Prostate gland (tissue), 2 donors: ENCODE data around the gene NEURL1B.

Source experiments
- CTCF ChIP-seq, 4 experiments: fragments of 200-600 bp in 2 of 4; fragments of 450-650 bp in 2 of 4; sonication (generic) in 2 of 4; IDR thresholded peaks; 1 replicate in 3 of 4; 2 replicates in 1 of 4; pipeline ENCODE4 v1.5.1; 2016 to 2019; ENCODE audit warnings: antibody characterized with exemption in 4 of 4, mild to moderate bottlenecking in 2 of 4, moderate library complexity in 2 of 4
- POLR2A ChIP-seq: fragments of 450-650 bp; IDR thresholded peaks from one replicate; pipeline ENCODE4 v1.6.1; 2016; ENCODE audit warnings: antibody characterized with exemption, mild to moderate bottlenecking

GRCh38 chr5:172640822-172641358 lies at the start of gene NEURL1B:
- peak in 1 of 4 experiments; percentile 28 for TF ChIP-seq CTCF (IDR thresholded peaks at IDR 0.05)
- TF ChIP-seq POLR2A = peak; percentile 60
